GM20000 (cell line): ENCODE data around the gene NEURL1.

ENCODE experiments used
- DNase-seq: peaks from one replicate; pipeline ENCODE4 v3.0.0; 2012; ENCODE audit warnings: low spot score
- CTCF ChIP-seq: IDR thresholded peaks from 2 replicates; pipeline ENCODE4 v1.5.1; 2012; ENCODE audit warnings: mild to moderate bottlenecking, control low read depth; ENCODE audit errors: extremely low read depth, missing control alignments

The NEURL1 gene

GRCh38 chr10:103449208-103450144, 44.0 kb upstream of the NEURL1 start:
- TF ChIP-seq CTCF, result no peak
- DNase-seq, result no peak

- TF ChIP-seq CTCF, result no peak
- DNase-seq, result no peak
Observed at GRCh38 chr10:103450201-103450695, 43.3 kb upstream of the NEURL1 start.

- DNase-seq, result no peak
- TF ChIP-seq CTCF, result no peak
Observed at GRCh38 chr10:103451091-103451813, 42.3 kb upstream of the NEURL1 start.

- peak; percentile 91 for DNase-seq
- TF ChIP-seq CTCF, result no peak
Observed at GRCh38 chr10:103451831-103452505, 41.5 kb upstream of the NEURL1 start, which contains the start of gene CALHM2. Gene CALHM2, minus strand, starts transcription at chr10:103452370. Its CDS starts 2,429 bp downstream, at chr10:103449941.

GRCh38 chr10:103452506-103453230, 40.8 kb upstream of the NEURL1 start:
- TF ChIP-seq CTCF, result no peak
- no peak for DNase-seq

- DNase-seq, result no peak
- no peak for TF ChIP-seq CTCF
Observed at GRCh38 chr10:103454026-103454425, 39.5 kb upstream of the NEURL1 start.
